Gastroesophageal sphincter (tissue), 3 donors: ENCODE measurements around the gene PIM3.

Source experiments
- POLR2A ChIP-seq, 2 donors: fragments of 450-650 bp; IDR thresholded peaks; one replicate each; pipeline ENCODE4 v1.6.1; 2017; ENCODE audit warnings: antibody characterized with exemption in 2 of 2, mild to moderate bottlenecking in 2 of 2, moderate library complexity in 1 of 2
- TF ChIP-seq, protein P1 (sequence below), 4 experiments: fragments of 200-600 bp in 2 of 4; fragments of 450-650 bp in 2 of 4; sonication (generic) in 1 of 4; IDR thresholded peaks; one replicate each; pipeline ENCODE4 v1.5.1; 2017 to 2019; ENCODE audit warnings: antibody characterized with exemption in 4 of 4, mild to moderate bottlenecking in 2 of 4, moderate library complexity in 2 of 4

GRCh38 chr22:49944399-49944891 lies 16.1 kb upstream of the PIM3 start:
- TF ChIP-seq, protein P1, sequence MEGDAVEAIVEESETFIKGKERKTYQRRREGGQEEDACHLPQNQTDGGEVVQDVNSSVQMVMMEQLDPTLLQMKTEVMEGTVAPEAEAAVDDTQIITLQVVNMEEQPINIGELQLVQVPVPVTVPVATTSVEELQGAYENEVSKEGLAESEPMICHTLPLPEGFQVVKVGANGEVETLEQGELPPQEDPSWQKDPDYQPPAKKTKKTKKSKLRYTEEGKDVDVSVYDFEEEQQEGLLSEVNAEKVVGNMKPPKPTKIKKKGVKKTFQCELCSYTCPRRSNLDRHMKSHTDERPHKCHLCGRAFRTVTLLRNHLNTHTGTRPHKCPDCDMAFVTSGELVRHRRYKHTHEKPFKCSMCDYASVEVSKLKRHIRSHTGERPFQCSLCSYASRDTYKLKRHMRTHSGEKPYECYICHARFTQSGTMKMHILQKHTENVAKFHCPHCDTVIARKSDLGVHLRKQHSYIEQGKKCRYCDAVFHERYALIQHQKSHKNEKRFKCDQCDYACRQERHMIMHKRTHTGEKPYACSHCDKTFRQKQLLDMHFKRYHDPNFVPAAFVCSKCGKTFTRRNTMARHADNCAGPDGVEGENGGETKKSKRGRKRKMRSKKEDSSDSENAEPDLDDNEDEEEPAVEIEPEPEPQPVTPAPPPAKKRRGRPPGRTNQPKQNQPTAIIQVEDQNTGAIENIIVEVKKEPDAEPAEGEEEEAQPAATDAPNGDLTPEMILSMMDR (IDR thresholded peaks at IDR 0.05): no peak
- TF ChIP-seq POLR2A (IDR thresholded peaks at IDR 0.05): no peak
